Amniotic epithelial cell (primary cell): Measurements from ENCODE around the gene B4GALNT3.

Source experiments
- DNase-seq: peaks from one replicate; pipeline ENCODE4 v3.0.0-alpha.2; 2010; ENCODE audit warnings: low read depth

B4GALNT3 gene

DNA sequence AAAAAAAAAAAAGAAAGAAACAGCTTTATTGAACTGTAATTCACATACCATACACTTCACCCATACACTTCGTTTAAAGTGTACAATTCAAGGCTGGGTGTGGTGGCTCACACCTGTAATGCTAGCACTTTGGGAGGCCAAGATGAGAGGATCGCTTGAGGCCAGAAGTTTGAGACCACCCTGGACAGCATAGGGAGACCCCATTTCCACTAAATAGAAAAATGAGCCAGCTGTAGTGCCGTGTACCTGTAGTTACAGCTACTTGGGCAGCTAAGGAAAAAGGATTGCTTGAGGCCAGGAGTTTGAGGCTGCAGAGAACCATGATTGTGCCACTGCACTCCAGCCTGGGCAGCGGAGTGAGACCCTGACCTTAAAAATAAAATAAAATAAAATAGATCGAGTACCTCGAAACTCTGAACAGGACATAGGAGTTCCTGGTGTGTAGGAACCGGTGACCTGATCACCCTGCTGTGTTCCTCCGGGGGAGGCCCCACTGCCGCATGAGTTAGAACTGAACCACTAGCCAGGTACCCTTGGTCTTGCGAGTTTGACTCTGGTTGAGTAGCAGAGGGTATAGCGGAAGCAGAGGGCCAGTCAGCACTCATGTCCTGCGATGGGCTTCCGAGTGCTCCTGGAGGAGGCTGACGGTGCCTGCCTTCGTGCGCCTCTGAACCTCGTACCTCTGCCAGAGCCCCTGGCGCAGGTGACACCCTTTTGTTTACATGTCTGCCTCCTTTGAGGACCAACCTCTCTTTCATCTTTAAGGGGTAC is 80.0 kb downstream of the B4GALNT3 start:
- no peak for DNase-seq

DNA sequence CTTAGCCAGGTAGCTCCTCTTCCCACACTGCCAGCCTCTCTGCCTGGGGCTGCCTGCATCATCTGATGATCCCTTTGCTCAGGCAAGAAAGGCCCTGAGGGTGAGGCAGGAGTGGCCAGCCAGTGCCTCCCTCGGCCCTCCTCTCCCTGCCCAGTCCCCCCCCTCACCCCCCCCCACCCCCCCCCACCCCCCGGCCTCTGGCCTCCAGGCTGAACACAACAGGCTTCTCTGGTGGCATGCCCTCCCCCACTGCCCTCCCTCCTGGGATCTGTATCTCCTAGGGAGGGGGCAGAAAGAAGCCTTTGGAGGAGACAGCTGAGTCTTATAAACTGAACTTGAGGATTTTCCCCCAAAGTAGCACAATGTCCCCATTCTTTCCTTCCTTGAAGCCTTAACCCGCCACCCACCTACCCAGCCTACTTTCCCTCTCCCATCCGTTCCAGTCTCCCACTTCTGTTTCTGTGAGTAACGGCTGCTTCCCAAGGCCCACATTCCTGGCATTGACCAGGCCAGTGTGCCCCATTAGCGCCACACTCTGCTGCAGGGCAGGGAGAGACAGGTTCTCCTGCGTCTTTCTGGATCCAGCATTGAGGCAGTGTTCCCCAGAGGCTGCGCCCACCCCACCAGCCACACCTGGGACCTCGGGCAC is 82.1 kb downstream of the B4GALNT3 start:
- peak; percentile 15 for DNase-seq

DNA sequence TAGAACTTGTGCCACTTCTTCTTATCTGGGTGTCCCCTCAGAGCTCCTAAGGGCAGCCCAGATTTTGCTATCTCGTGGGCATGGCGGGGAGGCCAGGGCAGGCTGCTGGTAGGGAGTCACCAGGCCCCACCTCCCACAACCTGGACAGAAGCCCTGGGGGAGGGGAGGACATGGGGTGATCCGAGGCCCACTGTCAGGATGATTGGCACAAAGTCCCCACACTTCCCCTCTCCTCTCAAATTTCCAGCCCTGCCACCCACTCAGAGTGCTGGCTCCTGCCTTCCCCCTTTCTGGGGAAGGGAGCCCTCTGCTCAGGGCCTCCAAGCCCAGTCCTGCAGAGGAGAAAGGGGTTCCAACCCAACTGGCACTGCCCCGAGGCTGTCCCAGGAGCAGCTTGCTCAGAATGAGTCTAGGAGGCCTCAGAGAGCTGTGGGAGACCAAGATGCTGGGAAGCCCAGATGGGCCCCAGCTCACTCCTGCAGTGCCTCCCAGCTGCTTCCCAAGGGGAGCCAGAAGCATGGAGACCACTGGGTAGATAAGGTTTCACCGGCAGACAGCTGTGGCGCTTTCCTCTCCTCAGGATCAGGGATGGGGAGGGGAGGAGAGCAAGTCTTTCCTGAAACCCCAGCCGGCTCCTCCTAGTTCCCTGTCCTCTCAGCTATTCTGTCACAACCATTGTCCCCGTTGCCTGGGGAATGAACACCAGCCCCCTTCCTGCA is 82.8 kb downstream of the B4GALNT3 start:
- DNase-seq, result no peak

DNA sequence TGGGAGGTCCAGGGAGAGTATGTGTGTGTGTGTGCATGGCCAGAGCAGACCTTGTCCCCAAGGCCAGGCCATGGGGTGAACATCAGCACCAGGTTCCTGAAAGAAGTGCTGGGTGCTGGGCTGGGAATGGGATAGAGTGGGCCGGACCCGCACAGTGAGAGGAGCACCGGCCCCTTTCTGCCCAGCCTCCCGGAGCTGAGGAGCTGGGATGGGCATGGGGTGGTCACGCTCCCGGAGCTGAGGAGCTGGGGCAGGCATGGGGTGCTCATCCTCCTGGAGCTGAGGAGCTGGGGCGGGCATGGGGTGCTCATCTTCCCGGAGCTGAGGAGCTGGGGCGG is 83.3 kb downstream of the B4GALNT3 start:
- DNase-seq, result no peak

DNA sequence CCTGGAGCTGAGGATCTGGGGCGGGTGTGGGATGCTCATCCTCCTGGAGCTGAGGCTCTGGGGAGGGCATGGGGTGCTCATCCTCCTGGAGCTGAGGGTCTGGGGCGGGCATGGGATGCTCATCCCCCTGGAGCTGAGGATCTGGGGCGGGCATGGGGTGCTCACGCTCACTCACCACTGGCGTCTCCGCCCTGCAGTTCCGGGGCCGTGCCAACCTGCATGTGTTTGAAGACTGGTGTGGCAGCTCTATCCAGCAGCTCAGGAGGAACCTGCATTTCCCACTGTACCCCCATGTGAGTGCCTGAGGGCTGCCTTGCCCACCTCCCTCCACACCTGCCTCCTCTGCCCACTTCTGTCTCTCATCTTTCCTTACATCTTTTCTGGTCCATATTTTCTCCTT is 84.4 kb downstream of the B4GALNT3 start:
- DNase-seq, result no peak

DNA sequence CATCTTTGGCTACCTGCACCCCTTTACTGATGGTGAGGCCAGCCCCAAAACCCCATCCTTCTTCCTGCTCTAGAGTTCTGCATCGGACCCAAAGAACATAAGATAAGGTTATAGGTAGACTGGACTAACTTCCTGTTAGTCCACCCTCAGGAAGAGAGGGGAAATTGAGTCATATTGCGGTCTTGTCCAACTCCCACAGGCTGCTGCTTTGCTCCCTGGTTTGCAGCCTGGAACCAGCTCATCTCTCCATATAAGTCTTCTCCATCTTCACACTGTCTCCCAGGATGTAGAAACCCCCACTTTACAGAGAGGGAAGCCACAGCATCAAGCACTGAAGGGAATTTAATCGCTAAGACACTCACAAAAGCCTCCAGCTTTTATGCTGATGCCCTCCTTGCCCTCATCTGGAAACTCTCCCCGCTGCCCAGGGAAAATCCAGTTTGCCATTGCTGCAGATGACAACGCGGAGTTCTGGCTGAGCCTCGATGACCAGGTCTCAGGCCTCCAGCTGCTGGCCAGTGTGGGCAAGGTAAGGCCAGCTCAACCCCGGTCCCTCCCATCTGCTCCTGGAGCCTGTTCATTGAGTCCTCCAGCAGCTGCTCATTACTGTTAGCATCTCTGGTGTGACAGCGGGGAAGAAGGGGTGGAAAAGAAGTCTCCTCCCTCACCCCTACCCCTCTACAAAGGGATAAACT is 85.3 kb downstream of the B4GALNT3 start:
- DNase-seq, result peak; percentile 7

DNA sequence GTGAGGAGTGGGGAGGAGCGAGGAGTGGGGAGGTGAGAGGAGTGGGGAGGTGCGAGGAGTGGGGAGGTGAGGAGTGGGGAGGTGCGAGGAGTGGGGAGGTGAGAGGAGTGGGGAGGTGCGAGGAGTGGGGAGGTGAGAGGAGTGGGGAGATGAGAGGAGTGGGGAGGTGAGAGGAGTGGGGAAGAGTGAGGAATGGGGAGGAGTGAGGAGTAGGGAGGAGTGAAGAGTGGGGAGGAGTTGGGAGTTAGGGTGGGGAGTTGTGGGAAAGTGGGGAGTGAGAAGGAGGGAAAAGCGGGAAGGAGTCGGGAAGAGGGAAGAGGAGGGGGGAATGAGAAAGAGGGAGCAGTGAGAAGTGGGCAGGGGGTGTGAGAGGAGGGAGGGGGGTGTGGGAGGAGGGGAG is 86.1 kb downstream of the B4GALNT3 start:
- DNase-seq, result no peak

DNA sequence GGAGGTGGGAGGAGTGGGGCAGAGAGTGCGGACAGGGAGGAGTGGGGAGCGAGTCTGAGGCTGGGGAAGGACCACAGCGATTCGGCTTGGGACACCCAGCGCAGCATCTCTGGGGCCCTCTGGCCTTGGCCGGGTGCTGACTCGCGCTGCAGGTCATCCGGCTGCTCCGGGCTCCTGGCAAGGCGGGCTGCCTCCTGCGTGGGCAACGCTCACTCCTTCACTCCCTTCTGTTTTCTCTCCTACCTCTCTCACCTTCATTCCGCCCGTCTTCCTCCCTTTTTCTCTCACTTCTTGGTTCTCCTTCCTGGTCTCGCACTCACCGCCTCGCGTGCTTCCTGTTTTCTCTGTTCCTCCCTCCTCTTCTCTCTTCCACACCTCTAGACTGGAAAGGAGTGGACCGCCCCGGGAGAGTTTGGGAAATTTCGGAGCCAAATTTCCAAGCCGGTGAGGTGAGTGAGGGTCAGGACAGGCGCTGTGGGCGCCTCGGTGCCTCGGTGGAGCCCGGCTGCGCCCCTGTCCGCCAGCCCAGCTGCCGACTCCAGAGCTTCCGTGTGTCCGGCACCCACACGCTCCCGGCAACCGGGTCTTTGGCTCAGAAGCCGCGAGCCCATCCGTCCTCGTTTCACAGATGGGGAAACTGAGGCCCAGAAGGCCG is 86.7 kb downstream of the B4GALNT3 start:
- DNase-seq, result peak; percentile 10

DNA sequence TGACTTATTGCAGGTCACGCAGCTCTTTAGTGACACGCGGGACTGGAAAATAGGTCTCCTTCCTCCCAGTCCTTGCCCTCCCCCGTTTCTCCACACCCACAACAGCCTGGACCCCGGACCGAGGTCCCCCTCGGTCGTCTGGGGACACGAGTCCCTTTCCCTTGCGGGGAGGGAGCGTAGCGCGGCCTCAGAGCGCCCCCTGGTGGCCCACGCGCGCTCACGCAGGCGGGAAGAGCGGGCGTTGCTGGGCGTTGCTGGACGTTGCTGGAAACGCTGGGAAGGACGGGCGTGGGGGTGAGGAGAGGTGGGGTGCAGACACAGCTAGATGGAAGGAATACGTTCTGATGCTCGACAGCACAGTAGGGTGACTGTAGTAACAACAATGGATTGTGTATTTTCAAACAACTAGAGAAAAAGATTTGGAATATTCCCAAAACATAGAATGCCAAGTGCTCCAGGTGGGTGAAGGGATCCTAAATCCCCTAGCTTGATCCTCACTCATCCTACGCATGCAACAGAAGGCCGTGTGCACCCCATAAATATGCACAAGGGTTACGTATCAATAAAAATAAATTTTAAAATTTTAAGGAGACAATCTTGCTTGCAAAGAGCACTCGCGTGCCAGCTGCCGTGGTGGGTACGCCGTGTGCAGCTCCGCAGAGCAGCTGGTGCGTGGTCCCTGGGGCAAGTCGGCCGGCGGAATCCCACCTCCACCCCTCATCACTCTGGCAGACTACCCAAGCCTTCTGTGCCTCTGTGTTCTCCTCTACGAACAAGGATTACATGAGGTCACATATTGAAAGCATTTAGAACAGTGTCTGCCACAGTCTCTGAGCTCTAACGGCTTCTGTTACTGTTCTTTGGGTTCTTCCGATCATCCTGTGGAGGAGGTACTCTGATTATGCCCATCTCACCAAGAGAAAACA is 87.4 kb downstream of the B4GALNT3 start:
- DNase-seq, result peak; percentile 17

DNA sequence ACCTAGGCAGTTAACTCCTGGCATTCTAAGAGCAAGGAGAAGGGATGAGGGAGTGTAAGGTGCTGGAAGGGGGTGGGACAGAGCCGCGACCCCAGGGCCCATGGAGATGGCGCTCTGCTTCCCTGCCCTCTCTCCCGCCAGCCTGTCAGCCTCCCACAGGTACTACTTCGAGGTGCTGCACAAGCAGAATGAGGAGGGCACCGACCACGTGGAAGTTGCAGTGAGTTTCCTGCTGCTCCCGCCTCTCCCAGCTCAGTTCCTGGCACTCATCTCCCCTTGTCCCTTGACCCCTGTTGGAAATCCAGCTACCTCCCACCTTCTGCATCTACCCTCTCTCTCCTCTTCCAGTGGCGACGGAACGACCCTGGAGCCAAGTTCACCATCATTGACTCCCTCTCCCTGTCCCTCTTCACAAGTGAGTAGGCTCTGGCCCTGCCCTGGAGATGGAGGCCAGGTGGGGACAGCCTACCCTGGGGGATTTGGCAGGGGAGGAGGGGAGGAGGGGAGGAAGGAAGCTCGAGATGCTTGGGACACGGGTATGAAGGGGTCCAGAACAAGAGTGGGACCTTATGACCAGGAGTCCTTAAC is 88.2 kb downstream of the B4GALNT3 start:
- DNase-seq, result no peak

DNA sequence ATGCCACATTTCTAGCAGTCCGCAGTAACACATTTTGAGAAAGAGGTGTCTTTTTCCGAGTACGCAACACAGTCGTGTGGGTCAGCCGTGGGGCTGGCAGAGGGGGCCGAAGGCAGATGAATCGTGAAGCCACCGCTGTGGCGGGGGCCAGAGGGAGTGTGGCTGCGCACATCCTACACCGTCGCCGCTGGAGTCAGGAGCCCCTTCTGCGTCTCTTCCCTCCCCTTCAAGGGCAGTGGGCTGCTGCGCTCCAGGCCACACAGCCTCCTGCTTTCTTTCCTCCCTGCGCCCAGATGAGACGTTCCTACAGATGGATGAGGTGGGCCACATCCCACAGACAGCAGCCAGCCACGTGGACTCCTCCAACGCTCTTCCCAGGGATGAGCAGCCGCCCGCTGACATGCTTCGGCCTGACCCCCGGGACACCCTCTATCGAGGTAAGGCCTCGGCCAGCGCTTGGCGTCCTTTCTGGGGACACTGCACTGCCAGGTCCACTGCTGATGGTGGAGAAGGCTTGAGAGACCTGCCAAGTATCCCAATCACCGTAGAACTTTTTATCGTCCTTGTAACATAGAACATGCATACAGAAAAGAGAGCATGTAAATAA is 89.8 kb downstream of the B4GALNT3 start:
- DNase-seq, result no peak

DNA sequence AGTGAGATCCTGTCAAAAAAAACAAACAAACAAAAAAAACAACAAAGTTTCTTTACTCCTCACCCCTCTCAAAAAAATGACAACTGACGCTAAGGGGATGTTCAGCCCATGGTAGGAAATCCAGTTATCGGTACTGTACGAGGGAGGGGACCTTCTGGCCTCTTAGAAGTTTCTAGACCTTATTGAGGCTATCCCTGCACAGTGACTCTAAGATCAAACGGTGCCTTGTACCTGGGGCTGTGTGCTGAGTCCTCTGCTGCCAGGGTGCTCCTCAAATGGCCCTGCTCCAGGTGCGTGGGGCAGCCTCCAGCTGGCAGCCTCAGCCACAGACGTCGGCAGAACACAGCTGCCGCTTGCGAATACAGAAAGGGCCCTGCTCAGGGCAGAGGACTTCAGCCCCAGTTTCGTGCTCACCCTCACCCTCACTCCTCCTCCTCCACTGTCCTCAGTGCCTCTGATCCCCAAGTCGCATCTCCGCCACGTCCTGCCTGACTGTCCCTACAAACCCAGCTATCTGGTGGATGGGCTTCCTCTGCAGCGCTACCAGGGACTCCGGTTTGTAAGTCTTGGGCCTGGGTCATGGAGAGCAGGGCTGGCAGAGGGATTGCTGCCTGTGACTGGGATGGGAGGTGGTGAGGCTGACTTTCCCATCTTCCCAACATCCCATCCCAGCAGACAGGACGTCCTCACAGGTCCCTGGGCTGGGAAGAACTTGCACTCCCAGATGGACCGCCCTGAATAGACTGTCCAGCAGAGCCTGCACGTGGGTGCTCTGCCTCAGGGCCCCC is 90.9 kb downstream of the B4GALNT3 start:
- DNase-seq, result no peak

DNA sequence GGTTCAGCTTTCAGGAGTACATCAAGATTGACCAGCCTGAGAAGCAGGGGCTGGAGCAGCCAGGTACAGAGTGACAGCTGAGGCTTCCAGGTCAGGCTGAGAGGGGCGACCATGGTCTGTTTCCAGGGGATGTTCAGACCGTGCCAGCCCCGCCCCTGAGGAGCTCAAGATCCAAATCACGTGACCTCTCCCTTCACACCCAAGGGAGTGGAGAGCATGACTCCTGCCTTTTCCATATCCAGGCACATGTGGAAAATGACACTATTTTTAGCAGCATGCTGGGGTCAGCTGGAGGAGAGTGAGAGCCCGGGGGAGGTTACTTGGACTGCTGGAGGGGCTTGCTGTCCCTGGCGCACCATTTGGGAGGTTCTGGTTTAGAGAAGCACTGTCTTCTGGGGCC is 92.7 kb downstream of the B4GALNT3 start:
- DNase-seq, result no peak

DNA sequence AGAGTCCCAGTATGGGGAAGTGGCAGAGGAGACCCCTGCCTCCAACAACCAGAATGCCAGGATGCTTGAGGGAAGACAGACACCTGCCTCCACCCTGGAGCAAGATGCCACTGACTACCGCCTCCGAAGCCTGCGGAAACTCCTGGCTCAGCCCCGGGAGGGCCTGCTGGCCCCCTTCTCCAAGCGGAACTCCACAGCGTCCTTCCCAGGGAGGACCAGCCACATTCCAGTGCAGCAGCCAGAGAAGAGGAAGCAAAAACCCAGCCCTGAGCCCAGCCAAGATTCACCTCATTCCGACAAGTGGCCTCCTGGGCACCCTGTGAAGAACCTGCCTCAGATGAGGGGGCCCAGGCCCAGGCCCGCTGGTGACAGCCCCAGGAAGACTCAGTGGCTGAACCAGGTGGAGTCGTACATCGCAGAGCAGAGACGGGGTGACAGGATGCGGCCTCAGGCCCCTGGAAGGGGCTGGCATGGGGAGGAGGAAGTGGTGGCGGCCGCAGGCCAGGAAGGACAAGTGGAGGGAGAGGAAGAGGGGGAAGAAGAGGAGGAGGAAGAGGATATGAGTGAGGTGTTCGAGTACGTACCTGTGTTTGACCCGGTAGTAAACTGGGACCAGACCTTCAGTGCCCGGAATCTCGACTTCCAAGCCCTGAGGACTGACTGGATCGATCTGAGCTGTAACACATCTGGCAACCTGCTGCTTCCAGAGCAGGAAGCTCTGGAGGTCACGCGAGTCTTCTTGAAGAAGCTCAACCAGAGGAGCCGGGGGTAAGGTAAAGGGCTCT is 93.7 kb downstream of the B4GALNT3 start:
- no peak for DNase-seq

DNA sequence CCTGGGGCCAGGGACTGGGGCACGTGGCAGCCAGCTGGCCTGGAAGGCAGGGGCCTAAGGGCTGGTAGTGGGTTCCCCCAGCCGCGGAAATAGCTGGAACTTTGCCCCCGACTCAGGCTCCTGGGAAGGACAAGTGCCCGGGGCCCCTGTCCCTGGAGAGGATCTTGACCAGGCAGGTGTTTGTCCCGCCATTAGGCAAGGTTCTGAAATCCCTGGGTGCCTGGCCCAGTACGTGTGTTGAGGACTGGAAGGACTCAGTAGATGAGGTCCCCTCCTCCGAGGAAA is 94.2 kb downstream of the B4GALNT3 start:
- no peak for DNase-seq

DNA sequence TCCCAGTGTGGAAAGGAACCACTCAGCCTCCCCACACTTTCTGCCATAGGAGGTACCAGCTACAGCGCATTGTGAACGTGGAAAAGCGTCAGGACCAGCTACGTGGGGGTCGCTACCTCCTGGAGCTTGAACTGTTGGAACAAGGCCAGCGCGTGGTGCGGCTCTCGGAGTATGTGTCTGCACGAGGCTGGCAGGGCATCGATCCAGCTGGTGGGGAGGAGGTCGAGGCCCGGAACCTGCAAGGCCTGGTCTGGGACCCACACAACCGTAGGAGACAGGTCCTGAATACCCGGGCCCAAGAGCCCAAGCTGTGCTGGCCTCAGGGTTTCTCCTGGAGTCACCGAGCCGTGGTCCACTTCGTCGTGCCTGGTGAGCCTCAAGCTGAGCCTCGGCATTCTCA is 96.8 kb downstream of the B4GALNT3 start:
- no peak for DNase-seq

DNA sequence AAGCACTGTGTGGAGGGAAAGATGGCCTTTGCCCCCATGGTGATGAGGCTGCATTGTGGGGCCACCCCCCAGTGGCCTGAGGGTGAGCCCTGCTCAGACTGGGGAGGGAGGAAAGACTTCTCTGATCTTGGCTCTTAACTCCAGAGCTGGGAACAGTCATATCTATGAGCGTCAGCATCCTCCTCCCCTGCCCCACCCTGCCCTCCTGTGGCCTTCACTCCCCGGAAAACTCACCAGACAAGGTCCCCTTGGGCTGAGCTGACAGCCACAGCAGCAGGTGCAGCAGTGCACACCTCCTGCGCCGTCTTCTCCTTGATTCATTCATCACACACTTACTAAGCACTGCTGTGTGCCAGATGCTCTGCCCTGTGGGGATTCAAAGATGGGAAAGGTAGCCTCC is 98.8 kb downstream of the B4GALNT3 start:
- no peak for DNase-seq

DNA sequence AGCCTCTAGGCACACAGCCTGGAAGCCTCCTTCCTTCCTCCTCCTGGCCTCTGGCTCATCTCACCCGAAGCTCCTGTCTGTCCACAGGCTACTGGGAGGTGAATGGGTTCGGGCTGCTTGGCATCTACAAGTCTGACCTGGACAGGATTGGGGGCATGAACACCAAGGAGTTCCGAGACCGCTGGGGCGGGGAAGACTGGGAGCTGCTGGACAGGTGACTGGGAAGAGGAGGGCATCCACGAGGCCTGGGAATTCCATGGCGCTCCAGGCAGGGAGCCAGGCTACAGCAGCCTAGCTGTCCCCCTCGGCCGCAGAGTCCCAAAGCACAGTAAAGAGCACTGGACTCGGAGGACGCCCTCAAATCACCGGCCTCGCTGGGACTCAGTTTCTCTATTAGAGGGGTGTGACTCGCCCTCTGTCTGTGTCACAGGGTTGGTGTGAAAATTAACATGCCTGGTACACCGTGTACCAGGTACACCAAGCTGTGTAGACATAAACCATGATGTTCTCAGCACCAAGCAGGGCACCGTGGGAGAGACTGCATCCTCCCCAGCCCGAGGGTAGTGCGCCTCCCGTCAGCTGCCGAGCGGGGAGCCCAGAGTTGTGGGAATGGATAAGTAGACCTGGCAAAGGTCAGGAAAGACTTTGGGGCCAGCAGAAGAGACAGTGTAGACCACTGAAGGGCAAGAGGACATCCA is 99.6 kb downstream of the B4GALNT3 start:
- DNase-seq, result no peak
